HCT116 (cell line): ENCODE data around the gene PPP1R11. TPM values are rescaled to one million over a fixed set of nuclear protein-coding genes. Genes with fewer than 3 reads are reported as not detected.
A peak's percentile ranks its signal among the peaks of the same experiment; 100 is the strongest.

Experiments
- ATAC-seq: fragments of 200-7000 bp; cut with Tn5 transposase; 2 replicates; pipeline ENCODE4 v1.9.1; 2020; ENCODE audit warnings: mild to moderate bottlenecking, moderate library complexity
- BruUV-seq: library from RNA; stranded (reverse); fragments of 400-500 nt; replicated peaks from 2 replicates; lab custom pipeline; 2021; lab: Mats Ljungman, UMichigan
- CTCF ChIA-PET: fragments of 300-600 bp; sonication (Branson Sonifier 250); formaldehyde crosslinking; loops from one replicate; lab custom pipeline; 2021; ENCODE audit warnings: antibody characterized with exemption; lab: Charles Lee
- POLR2A ChIA-PET: fragments of 300-600, 350-600 bp; sonication (Branson Sonifier 250); formaldehyde crosslinking; loops from one replicate; lab custom pipeline; 2021; ENCODE audit warnings: antibody characterized with exemption; lab: Charles Lee
- RAD21 ChIA-PET, 2 experiments: fragments of 300-600 bp; sonication (Branson Sonifier 250); formaldehyde crosslinking; loops; one replicate each; lab custom pipeline; 2023; ENCODE audit warnings: low total read pairs in 2 of 2; ENCODE audit not compliant: uncharacterized antibody in 2 of 2, unreplicated experiment in 2 of 2, low non-redundant PET in 1 of 2; lab: Charles Lee
- DNase-seq: peaks from one replicate; pipeline ENCODE4 v3.0.0-alpha.2; 2010; ENCODE audit warnings: low read depth, low spot score
- H2AFZ ChIP-seq: fragments of 200-600 bp; shearing (Covaris generic), sonication (generic); 2 replicates; pipeline ENCODE4 v1.6.1; 2017; ENCODE audit warnings: low read depth, mixed run types, mixed read lengths, antibody characterized with exemption, low read length; ENCODE audit not compliant: poor library complexity, severe bottlenecking
- H3K27ac ChIP-seq: 2 replicates; pipeline ENCODE4 v1.5.1; 2012; ENCODE audit warnings: low read depth, low read length
- H3K27me3 ChIP-seq: fragments of 200-600 bp; sonication (generic); 2 replicates; pipeline ENCODE4 v1.6.1; 2016; ENCODE audit warnings: mixed run types, low read length, mixed read lengths; ENCODE audit not compliant: insufficient read depth
- H3K36me3 ChIP-seq, 2 experiments: fragments of 200-500 bp in 1 of 2; fragments of 200-600 bp in 1 of 2; sonication (Bioruptor generic) in 1 of 2; sonication (generic) in 1 of 2; 2 replicates each; pipeline versions ENCODE4 v1.5.1 to v1.6.1; 2014 to 2016; ENCODE audit warnings: low read length in 2 of 2, inconsistent platforms in 1 of 2, mixed read lengths in 1 of 2, mixed run types in 1 of 2; ENCODE audit not compliant: insufficient read depth in 2 of 2, control insufficient read depth in 1 of 2
- H3K4me1 ChIP-seq, 2 experiments: fragments of 200-600 bp in 1 of 2; sonication (generic) in 1 of 2; 2 replicates each; pipeline versions ENCODE4 v1.5.1 to v1.6.1; 2012 to 2017; ENCODE audit warnings: low read length in 2 of 2, inconsistent platforms in 1 of 2, mild to moderate bottlenecking in 1 of 2, mixed read lengths in 1 of 2, mixed run types in 1 of 2, moderate library complexity in 1 of 2; ENCODE audit not compliant: insufficient read depth in 2 of 2, control insufficient read depth in 1 of 2
- H3K4me2 ChIP-seq: fragments of 200-600 bp; sonication (generic); 2 replicates; pipeline ENCODE4 v1.6.1; 2017; ENCODE audit warnings: mixed run types, low read length, mixed read lengths
- H3K4me3 ChIP-seq, 2 experiments: fragments of 200-600 bp in 1 of 2; sonication (generic) in 1 of 2; replicated peaks in 1 of 2; 2 replicates each; pipeline ENCODE4 v1.5.1; 2011 to 2016; ENCODE audit warnings: low read length in 2 of 2, control low read depth in 1 of 2, low read depth in 1 of 2, mild to moderate bottlenecking in 1 of 2, mixed read lengths in 1 of 2, mixed run types in 1 of 2
- H3K79me2 ChIP-seq: fragments of 200-600 bp; sonication (generic); 2 replicates; pipeline ENCODE4 v1.6.1; 2017; ENCODE audit warnings: mild to moderate bottlenecking, mixed run types, low read length, moderate library complexity, mixed read lengths; ENCODE audit not compliant: insufficient read depth
- H3K9ac ChIP-seq: fragments of 200-600 bp; sonication (generic); 2 replicates; pipeline ENCODE4 v1.6.1; 2016; ENCODE audit warnings: low read length, mixed read lengths
- H3K9me2 ChIP-seq: fragments of 200-600 bp; sonication (generic), shearing (Covaris generic); 2 replicates; pipeline ENCODE4 v1.6.1; 2017; ENCODE audit warnings: mixed run types, mild to moderate bottlenecking, moderate library complexity; ENCODE audit not compliant: insufficient read depth
- H3K9me3 ChIP-seq, 2 experiments: fragments of 200-500 bp in 1 of 2; fragments of 200-600 bp in 1 of 2; sonication (Bioruptor generic) in 1 of 2; sonication (generic) in 1 of 2; 2 replicates each; pipeline ENCODE4 v1.6.1; 2014 to 2017; ENCODE audit warnings: low read length in 2 of 2, mixed read lengths in 2 of 2, inconsistent platforms in 1 of 2, low read depth in 1 of 2, mild to moderate bottlenecking in 1 of 2, mixed run types in 1 of 2, moderate library complexity in 1 of 2; ENCODE audit not compliant: control insufficient read depth in 1 of 2, insufficient read depth in 1 of 2
- H4K20me1 ChIP-seq: fragments of 200-600 bp; sonication (generic), shearing (Covaris generic); 2 replicates; pipeline ENCODE4 v1.6.1; 2017; ENCODE audit warnings: mixed run types, mild to moderate bottlenecking, moderate library complexity; ENCODE audit not compliant: insufficient read depth
- CBX3 ChIP-seq: IDR thresholded peaks from 2 replicates; pipeline ENCODE4 v1.6.1; 2012; ENCODE audit warnings: low read depth
- CEBPB ChIP-seq: IDR thresholded peaks from 2 replicates; pipeline ENCODE4 v1.6.1; 2012; ENCODE audit warnings: low read depth
- EGR1 ChIP-seq: IDR thresholded peaks from 2 replicates; pipeline ENCODE4 v1.6.1; 2012; ENCODE audit warnings: low read depth
- ELF1 ChIP-seq: IDR thresholded peaks from 2 replicates; pipeline ENCODE4 v1.6.1; 2012; ENCODE audit warnings: low read depth, borderline replicate concordance
- EZH2 ChIP-seq: fragments of 200-600 bp; sonication (generic); IDR thresholded peaks from 2 replicates; pipeline ENCODE4 v1.6.1; 2017; ENCODE audit warnings: antibody characterized with exemption, mixed run types
- EZH2phosphoT487 ChIP-seq: fragments of 200-600 bp; IDR thresholded peaks from 2 replicates; pipeline ENCODE4 v1.6.1; 2018; ENCODE audit warnings: antibody characterized with exemption, borderline replicate concordance
- FOSL1 ChIP-seq: IDR thresholded peaks from 2 replicates; pipeline ENCODE4 v1.6.1; 2012; ENCODE audit warnings: low read depth
- JUND ChIP-seq: IDR thresholded peaks from 2 replicates; pipeline ENCODE4 v1.6.1; 2012
- POLR2A ChIP-seq: IDR thresholded peaks from 2 replicates; pipeline ENCODE4 v1.7.0; 2011; ENCODE audit warnings: borderline replicate concordance; ENCODE audit not compliant: insufficient read depth, insufficient read length; ENCODE audit errors: extremely low read depth
- POLR2AphosphoS5 ChIP-seq: IDR thresholded peaks from 2 replicates; pipeline ENCODE4 v1.6.1; 2011; ENCODE audit warnings: mild to moderate bottlenecking, low read depth, low read length, moderate library complexity
- RAD21 ChIP-seq: IDR thresholded peaks from 2 replicates; pipeline ENCODE4 v1.6.1; 2012; ENCODE audit warnings: low read depth, mild to moderate bottlenecking
- SIN3A ChIP-seq: IDR thresholded peaks from 2 replicates; pipeline ENCODE4 v1.6.1; 2012; ENCODE audit warnings: low read depth
- SP1 ChIP-seq: IDR thresholded peaks from 2 replicates; pipeline ENCODE4 v1.6.1; 2012; ENCODE audit warnings: low read depth
- SRF ChIP-seq: IDR thresholded peaks from 2 replicates; pipeline ENCODE4 v1.6.1; 2012; ENCODE audit warnings: low read depth
- TCF7L2 ChIP-seq: IDR thresholded peaks from 2 replicates; pipeline ENCODE4 v1.7.0; 2011; ENCODE audit warnings: borderline replicate concordance, inconsistent platforms; ENCODE audit not compliant: insufficient read depth, insufficient read length; ENCODE audit errors: extremely low read depth
- YY1 ChIP-seq: IDR thresholded peaks from 2 replicates; pipeline ENCODE4 v1.6.1; 2011; ENCODE audit warnings: low read length, low read depth, moderate library complexity, mild to moderate bottlenecking; ENCODE audit not compliant: insufficient replicate concordance; ENCODE audit errors: extremely low read depth
- ZFX ChIP-seq: fragments of 450-650 bp; IDR thresholded peaks from 2 replicates; pipeline ENCODE4 v1.6.1; 2017
- ZNF274 ChIP-seq: fragments of 200-500 bp; sonication (Bioruptor generic); IDR thresholded peaks from 2 replicates; pipeline ENCODE4 v1.6.1; 2014; ENCODE audit warnings: mild to moderate bottlenecking, low read depth, low read length, inconsistent platforms
- intact Hi-C: fragments of 100-400 bp; cut with micrococcal nuclease; formaldehyde crosslinking; loops from 2 replicates; pipeline ENCODE4 v1.10.0; 2022
- total RNA-seq: library from RNA; stranded (reverse); gene quantifications from one replicate; pipeline ENCODE4 v1.2.1, GENCODE V29; 2021; ENCODE audit not compliant: unreplicated experiment
- TF ChIP-seq, protein P1 (sequence below): IDR thresholded peaks from 2 replicates; pipeline ENCODE4 v1.6.1; 2012
- TF ChIP-seq, protein P2 (sequence below): IDR thresholded peaks from 2 replicates; pipeline ENCODE4 v1.6.1; 2012
- TF ChIP-seq, protein P3 (sequence below): IDR thresholded peaks from 2 replicates; pipeline ENCODE4 v1.6.1; 2011; ENCODE audit warnings: mild to moderate bottlenecking, low read length, moderate library complexity; ENCODE audit not compliant: insufficient replicate concordance; ENCODE audit errors: extremely low read depth
- TF ChIP-seq, protein P4 (sequence below): IDR thresholded peaks from 2 replicates; pipeline ENCODE4 v1.6.1; 2012; ENCODE audit warnings: low read depth

PPP1R11 gene
- total RNA-seq, 1 experiment from 2014 or later: 29.3 TPM

DNA sequence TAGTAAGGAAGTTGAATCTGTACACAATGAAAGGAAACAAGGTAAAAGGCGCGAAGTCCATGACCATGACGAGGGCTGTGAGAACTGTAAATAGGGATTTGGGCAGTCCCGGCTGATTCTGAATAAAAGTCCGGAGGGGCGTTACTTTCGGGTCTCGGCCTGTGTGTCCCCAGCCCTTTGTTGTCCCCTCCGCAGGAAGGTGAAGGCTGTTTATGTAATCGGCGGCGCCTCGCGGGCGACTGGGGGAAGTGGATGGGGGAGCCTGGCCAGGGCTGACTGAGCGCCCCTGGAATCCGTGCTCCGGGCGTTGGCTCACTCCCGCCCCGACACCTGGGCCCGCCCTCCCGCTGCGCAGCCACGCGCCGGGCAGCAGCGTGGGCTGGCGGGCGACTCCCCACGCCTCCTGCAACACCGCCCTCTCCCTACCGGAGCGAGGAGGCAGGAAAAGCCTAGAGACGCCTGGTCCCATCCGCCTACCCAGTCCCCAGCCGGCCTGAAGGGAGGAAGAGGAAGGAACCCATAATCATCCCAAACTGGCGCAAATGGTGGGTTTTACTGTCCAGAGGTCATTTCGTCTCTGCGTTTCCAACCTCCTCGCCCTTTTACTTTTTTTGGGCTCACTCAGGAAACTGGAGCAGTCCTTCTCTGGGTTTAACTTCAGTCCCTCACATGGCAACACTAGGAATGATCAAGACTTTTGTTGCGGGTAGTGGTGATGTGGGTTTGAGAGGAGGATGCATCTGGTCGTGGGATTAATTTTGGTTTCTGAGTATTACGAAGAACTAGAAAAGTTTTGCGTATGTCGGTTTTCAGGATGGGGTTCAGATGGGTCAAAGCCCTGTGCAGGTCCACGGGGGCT lies 33.8 kb downstream of the PPP1R11 start:
- POLR2A ChIA-PET: interaction anchor here (1.2 to 1.4 kb wide), 3 partner anchors 9 to 39 kb away, joined by 4 to 18 read pairs (median 6); partner anchors contain the start of gene POLR1H
- RAD21 ChIA-PET: interaction anchor here in 1 of 2 experiments (1.2 kb wide), 1 partner anchor 34 kb away, joined by 3 read pairs; the partner anchor contains the start of gene PPP1R11
- no peaks in the 10 kb centered on the region for H3K27me3 ChIP-seq
- peak; percentile 43 for ATAC-seq
- DNase-seq: no peak
- no peaks in the 10 kb centered on the region for H3K36me3 ChIP-seq
- H3K4me2 ChIP-seq: peak overlapping the region; percentile 91
- H3K4me1 ChIP-seq: peaks cover 23 to 58% of the 10 kb centered on the region in 2 experiments
- H3K9me3 ChIP-seq: no peaks in the 10 kb centered on the region
- no peaks in the 10 kb centered on the region for H4K20me1 ChIP-seq
- no TSS peak for BruUV-seq
- no peak overlapping the region for H3K27ac ChIP-seq
- intact Hi-C loops: no loop called here
- CTCF ChIA-PET: interaction anchor here (0.9 to 6.4 kb wide), 2 partner anchors 31 to 253 kb away, joined by 3 to 105 read pairs; no protein-coding TSS in a partner anchor
- H3K4me3 ChIP-seq: peak overlapping the region; percentile 50 to 56
- no peaks in the 10 kb centered on the region for H3K9me2 ChIP-seq
- H3K9ac ChIP-seq: peak overlapping the region; percentile 64
- H3K79me2 ChIP-seq: no peaks in the 10 kb centered on the region
- H2AFZ ChIP-seq: peak overlapping the region; percentile 75
- no peak for TF ChIP-seq ELF1
- no peak for TF ChIP-seq JUND
- TF ChIP-seq, protein P1, sequence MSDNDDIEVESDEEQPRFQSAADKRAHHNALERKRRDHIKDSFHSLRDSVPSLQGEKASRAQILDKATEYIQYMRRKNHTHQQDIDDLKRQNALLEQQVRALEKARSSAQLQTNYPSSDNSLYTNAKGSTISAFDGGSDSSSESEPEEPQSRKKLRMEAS: peak; percentile 90
- peak; percentile 62; the same call in 1 of the 2 replicates for TF ChIP-seq CBX3
- TF ChIP-seq ZFX: no peak
- TF ChIP-seq, protein P2, sequence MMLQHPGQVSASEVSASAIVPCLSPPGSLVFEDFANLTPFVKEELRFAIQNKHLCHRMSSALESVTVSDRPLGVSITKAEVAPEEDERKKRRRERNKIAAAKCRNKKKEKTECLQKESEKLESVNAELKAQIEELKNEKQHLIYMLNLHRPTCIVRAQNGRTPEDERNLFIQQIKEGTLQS: no peak
- TF ChIP-seq, protein P3, sequence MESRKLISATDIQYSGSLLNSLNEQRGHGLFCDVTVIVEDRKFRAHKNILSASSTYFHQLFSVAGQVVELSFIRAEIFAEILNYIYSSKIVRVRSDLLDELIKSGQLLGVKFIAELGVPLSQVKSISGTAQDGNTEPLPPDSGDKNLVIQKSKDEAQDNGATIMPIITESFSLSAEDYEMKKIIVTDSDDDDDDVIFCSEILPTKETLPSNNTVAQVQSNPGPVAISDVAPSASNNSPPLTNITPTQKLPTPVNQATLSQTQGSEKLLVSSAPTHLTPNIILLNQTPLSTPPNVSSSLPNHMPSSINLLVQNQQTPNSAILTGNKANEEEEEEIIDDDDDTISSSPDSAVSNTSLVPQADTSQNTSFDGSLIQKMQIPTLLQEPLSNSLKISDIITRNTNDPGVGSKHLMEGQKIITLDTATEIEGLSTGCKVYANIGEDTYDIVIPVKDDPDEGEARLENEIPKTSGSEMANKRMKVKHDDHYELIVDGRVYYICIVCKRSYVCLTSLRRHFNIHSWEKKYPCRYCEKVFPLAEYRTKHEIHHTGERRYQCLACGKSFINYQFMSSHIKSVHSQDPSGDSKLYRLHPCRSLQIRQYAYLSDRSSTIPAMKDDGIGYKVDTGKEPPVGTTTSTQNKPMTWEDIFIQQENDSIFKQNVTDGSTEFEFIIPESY: no peak
- TF ChIP-seq EZH2phosphoT487: no peak
- TF ChIP-seq CEBPB: no peak; the same call in 1 of the 2 replicates
- no peak for TF ChIP-seq EZH2
- no peak for TF ChIP-seq RAD21
- TF ChIP-seq POLR2A: no peak
- TF ChIP-seq, protein P4, sequence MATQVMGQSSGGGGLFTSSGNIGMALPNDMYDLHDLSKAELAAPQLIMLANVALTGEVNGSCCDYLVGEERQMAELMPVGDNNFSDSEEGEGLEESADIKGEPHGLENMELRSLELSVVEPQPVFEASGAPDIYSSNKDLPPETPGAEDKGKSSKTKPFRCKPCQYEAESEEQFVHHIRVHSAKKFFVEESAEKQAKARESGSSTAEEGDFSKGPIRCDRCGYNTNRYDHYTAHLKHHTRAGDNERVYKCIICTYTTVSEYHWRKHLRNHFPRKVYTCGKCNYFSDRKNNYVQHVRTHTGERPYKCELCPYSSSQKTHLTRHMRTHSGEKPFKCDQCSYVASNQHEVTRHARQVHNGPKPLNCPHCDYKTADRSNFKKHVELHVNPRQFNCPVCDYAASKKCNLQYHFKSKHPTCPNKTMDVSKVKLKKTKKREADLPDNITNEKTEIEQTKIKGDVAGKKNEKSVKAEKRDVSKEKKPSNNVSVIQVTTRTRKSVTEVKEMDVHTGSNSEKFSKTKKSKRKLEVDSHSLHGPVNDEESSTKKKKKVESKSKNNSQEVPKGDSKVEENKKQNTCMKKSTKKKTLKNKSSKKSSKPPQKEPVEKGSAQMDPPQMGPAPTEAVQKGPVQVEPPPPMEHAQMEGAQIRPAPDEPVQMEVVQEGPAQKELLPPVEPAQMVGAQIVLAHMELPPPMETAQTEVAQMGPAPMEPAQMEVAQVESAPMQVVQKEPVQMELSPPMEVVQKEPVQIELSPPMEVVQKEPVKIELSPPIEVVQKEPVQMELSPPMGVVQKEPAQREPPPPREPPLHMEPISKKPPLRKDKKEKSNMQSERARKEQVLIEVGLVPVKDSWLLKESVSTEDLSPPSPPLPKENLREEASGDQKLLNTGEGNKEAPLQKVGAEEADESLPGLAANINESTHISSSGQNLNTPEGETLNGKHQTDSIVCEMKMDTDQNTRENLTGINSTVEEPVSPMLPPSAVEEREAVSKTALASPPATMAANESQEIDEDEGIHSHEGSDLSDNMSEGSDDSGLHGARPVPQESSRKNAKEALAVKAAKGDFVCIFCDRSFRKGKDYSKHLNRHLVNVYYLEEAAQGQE: no peak
- no peak for TF ChIP-seq SP1
- no peak for TF ChIP-seq ZNF274
- no peak for TF ChIP-seq YY1
- peak; percentile 77 for TF ChIP-seq EGR1
- no peak for TF ChIP-seq TCF7L2
- TF ChIP-seq FOSL1: no peak; the same call in 1 of the 2 replicates
- no peak for TF ChIP-seq SRF
- no peak for TF ChIP-seq SIN3A
- TF ChIP-seq POLR2AphosphoS5: no peak; the same call in 1 of the 2 replicates
